HG03108 (cell line): Measurements from ENCODE around the gene SORD.
A peak's percentile ranks its signal among the peaks of the same experiment; 100 is the strongest.

Source experiments
- ATAC-seq: cut with Tn5 transposase; IDR thresholded peaks from one replicate; pipeline ENCODE4 v1.9.1; 2021; ENCODE audit warnings: moderate library complexity; ENCODE audit not compliant: unreplicated experiment

The SORD gene

GRCh38 chr15:45114751-45115085, 91.7 kb downstream of the SORD start:
- ATAC-seq: no peak

GRCh38 chr15:45115312-45115820, 92.4 kb downstream of the SORD start:
- ATAC-seq: no peak

GRCh38 chr15:45116006-45116481, 93.0 kb downstream of the SORD start:
- ATAC-seq: no peak

- no peak for ATAC-seq
Observed at GRCh38 chr15:45116482-45117307, 93.7 kb downstream of the SORD start.

GRCh38 chr15:45117308-45118130, 94.5 kb downstream of the SORD start:
- ATAC-seq: no peak

GRCh38 chr15:45118131-45118588, 95.2 kb downstream of the SORD start:
- peak; percentile 94 for ATAC-seq

- no peak for ATAC-seq
Observed at GRCh38 chr15:45118996-45119395, 96.0 kb downstream of the SORD start.

- no peak for ATAC-seq
Observed at GRCh38 chr15:45120081-45120972, 97.3 kb downstream of the SORD start.

GRCh38 chr15:45121020-45121419, 98.0 kb downstream of the SORD start:
- ATAC-seq: no peak

- no peak for ATAC-seq
Observed at GRCh38 chr15:45121706-45122417, 98.9 kb downstream of the SORD start.

GRCh38 chr15:45122719-45123118, 99.7 kb downstream of the SORD start:
- no peak for ATAC-seq

GRCh38 chr15:45123397-45123796, 100.4 kb downstream of the SORD start:
- no peak for ATAC-seq

GRCh38 chr15:45126535-45127158, 103.7 kb downstream of the SORD start:
- no peak for ATAC-seq
